ENCODE measurements around the gene KLHL42.

Gene KLHL42

GRCh38 chr12:27780612-27781408 is 777 bp downstream of the KLHL42 start:
- DNase-seq: peak; percentile 45

- DNase-seq: no peak
Observed at GRCh38 chr12:27781680-27782079, 1.6 kb downstream of the KLHL42 start.

GRCh38 chr12:27782481-27782880 is 2.4 kb downstream of the KLHL42 start:
- no peak for DNase-seq

DNA sequence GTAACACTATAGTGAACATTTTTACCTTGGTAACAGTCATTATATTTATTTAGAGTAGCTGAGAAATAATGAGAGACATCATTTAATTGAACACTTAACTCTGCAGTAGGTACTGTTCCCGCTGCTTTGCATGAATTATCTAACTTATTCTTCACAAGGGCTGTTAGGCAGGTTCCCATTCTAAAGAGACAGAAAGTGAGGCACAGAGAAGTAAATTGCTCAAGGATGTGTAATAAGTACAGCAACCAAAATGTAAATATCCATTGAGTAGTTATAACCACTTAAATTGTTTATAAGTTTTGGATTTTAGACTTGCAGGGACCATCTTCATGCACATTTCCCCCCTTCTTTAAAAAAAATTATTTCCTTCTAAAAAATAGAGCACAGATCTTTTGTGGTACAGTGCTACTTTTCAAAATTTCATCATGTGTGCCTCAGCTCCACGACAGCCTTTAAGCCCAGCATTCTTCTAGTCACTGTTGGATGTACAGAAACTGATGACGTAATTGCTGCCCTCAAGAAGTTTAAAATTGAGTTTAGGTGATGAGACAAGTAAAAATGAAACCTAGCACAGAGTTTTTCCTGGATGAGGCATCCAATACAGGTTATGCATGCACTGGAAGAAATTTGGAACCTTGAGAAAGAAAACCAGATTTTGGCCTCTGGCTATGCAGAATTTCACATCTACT is 6.0 kb downstream of the KLHL42 start:
- no peak for DNase-seq

DNA sequence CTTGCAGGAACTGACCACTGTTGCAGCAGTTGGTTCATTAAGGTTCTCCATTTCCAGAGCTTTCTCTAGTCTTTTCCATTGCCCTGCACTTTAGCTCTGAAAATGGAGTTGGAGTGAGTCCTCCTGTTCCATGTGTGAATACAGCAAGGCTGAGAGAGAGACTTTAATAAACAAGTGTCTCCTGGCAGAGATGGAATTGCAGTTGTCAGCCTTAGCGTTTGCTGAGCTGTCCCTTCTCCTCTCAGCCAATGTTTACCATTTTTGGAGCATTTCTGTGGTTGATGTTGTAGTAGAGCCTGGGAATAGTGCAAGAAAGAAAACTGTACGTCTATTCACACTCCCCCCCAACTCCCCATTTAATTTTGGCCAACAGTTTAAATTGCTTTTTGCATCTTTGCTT is 7.5 kb downstream of the KLHL42 start:
- no peak for DNase-seq

- no peak for DNase-seq
Observed at GRCh38 chr12:27790179-27790578, 10.1 kb downstream of the KLHL42 start.

DNA sequence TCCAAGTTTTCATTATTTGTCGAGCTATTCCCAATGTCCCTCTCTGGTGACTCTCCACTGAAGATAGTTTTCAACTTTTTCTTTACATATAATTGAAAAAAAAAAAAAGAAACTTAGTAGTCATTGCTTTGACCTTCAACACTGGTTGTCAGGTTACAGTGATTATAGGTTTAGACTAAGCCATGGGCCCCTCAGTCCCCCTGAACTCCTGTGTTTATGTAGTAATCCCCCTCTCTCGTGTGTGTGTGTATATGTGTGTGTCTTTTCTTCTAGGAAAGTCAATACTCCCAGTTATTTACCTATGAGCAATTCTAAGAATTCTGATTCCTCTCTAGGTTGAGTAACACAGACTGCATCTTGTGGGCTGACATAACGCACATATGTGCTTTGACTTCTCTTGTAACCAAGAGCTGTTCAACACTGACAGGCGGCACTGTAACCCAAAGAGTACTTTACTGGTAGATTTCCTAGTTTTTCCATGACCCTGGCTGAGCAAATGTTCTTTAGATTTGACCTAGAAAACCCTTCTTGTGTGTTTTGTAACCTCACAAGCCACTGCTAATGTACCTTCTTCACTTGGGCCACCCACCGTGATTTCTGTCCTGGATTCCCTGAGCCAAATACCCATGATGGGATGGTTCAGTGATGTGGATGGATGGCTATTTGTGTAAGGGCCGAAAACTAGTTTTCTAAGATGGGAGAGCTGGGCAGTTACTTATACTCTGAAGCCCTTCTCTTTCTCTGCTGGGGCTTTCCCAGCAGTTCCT is 15.0 kb downstream of the KLHL42 start:
- no peak for DNase-seq

DNA sequence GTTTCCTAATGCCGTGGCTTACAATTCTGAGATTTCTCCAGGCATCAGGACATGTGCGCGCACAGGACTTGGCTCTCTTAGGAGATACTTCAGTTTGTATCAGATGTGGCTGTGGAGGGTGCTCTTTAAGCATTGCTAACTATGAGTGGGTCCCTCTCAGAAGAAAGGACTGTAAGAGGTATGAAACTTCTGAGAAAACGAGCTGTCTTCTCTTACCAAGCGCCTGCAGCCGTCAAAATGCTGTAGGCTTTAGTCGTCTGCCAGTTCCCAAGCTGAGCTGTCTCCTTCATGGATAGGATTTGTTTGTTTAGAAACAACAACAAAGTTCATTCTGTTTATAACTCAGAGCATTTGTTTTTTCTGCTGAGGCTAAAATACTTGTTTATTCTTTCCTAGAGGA is 16.1 kb downstream of the KLHL42 start:
- DNase-seq: no peak

DNA sequence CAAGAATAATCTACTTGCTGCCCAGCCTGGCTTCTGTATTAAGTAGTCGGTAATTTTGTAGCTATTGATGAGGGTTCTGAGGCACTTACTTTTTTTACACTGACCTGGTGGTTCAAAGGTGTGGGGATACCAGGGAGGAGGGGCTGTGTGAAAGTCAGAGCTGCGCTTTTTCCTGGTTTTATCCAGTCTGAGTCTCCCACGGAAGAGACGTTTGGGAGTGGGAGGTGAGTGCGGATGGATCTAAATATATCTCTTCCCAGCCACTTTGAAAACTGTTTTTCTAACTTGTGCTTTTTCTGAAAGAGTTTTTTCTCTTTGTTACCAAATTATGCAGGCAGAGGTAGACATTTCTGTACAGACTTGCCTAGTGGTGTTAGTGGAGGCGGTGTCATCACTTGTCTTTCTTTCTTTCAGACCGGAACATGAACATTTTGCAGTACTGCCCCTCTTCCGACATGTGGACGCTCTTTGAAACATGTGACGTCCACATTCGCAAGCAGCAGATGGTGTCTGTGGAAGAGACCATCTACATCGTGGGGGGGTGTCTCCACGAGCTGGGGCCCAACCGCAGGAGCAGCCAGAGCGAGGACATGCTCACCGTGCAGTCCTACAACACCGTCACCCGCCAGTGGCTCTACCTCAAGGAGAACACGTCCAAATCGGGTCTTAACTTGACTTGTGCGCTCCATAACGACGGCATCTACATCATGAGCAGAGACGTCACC is 17.4 kb downstream of the KLHL42 start:
- no peak for DNase-seq

- DNase-seq: no peak
Observed at GRCh38 chr12:27800819-27801218, 20.8 kb downstream of the KLHL42 start.

DNA sequence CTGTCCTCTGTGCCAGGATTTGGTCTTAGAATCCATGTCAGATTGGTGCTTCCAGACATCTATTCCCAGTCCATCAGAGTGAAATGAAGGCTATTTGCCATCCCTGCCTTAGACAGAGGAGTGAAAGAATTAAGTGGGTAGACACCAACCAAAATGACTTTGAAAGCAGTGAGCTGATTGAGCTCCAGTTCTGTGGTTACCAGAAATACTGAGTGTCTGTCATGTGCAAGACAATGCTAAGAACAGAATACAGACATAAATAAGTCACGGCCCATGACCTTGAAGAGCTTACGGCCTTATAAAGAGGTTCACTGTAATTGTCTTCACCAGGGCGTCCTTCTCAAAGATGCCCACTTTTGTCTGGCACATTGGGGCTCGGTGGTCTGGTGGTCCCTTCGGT is 21.6 kb downstream of the KLHL42 start:
- DNase-seq: no peak

DNA sequence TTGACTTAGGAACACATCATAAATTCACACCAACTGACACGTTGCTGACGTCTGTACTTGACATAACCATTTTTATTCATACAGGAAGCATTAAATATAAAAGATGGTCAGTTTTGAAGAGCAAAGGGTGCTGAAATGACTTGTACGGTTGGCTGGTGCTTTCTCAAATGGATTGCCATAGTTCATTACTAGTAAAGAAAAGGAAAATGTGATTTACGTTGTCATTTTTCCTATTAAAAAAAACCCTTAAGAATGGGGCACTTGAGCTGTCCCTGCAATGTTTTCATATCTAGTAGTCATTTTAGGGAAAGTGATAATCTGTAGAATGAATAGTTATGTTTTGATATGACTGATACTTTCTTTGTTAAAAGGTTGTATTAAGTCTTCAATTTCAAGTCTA is 22.5 kb downstream of the KLHL42 start:
- no peak for DNase-seq

DNA sequence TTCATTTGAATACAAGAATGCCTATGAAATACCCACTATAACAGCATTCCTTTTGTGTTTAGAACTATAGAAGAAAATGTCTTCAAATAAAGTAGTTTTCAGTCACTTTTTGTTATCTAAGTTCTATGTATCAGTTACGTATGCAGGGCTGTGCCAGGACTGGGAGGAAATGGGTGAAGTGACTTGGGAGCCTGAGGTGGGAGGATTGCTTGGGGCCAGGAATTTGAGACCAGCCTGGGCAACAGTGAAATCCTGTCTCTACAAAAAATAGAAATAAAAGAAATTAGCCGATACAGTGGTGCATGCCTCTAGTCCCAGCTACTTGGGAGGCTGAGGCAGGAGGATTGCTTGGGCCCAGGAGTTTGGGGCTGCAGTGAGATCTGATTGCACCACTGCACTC is 22.9 kb downstream of the KLHL42 start:
- no peak for DNase-seq

- no peak for DNase-seq
Observed at GRCh38 chr12:27805238-27805637, 25.2 kb downstream of the KLHL42 start.

- DNase-seq: no peak
Observed at GRCh38 chr12:27806259-27806658, 26.2 kb downstream of the KLHL42 start.

DNA sequence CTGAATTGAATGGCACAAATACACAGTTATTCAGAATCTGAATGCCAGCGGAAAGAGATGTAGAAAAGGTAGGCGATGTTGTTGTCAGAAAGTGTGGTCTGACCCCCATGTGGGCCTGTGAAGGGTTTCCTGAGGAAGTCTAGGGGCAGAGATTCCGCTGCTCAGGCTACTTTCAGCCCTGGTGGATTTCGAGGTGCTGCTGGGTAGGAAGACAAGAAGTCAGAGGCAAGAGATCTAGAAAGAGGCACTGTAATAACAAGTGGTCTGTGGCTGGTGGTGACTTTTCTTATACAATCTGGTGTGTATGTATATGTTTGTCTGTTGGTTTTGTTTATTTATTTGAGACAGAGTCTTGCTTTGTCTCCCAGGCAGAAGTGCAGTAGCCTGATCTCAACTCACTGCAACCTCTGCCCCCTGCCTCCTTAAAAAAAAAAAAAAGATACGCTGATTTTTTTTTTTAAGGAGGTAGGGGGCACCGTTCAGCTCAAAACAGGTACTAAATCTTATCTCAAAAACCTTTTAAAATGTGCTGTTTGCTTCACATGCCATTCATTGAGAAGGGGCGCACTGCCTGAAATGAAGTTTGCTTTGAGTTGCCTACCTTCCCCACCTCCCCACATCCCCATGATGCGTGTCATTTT is 27.1 kb downstream of the KLHL42 start:
- DNase-seq: peak; percentile 38

DNA sequence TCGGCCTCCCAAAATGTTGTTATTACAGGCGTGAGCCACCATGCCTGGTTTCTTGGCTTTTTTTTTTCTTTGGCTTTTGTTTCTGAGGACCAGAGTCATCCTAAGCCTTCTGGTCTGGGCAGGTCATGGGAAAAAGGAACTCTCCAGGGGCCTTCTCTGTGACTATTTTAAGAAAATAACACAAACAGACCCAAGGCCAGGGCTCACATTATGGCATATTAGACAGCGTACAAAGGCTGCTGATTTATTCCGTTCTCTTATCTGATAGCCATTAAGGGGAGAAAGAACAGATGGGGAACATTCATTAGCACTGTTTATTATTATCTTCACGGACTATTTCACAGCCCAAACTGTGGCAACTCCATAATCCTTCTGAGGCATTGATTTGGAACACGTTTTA is 28.8 kb downstream of the KLHL42 start:
- no peak for DNase-seq

- DNase-seq: no peak
Observed at GRCh38 chr12:27810756-27811155, 30.7 kb downstream of the KLHL42 start.

DNA sequence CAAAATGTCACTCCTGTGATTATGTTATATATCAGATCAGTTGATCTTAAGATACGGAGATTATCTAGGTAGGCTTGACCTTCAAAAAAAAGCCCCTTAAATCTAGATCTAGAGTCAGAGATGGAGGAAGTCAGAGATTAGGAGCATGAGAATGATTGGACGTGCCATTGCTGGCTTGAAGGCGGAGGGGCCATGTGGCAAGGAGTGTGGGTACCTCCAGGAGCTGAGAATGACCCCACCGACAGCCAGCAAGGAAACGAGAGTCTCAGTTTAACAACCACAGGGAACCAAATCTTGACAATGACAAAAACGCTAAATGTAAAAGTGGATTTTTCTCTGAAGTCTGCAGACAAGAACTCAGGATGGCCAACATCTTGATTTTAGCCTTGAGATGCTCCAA is 32.5 kb downstream of the KLHL42 start:
- DNase-seq: no peak

GRCh38 chr12:27814411-27814810 is 34.4 kb downstream of the KLHL42 start:
- no peak for DNase-seq

DNA sequence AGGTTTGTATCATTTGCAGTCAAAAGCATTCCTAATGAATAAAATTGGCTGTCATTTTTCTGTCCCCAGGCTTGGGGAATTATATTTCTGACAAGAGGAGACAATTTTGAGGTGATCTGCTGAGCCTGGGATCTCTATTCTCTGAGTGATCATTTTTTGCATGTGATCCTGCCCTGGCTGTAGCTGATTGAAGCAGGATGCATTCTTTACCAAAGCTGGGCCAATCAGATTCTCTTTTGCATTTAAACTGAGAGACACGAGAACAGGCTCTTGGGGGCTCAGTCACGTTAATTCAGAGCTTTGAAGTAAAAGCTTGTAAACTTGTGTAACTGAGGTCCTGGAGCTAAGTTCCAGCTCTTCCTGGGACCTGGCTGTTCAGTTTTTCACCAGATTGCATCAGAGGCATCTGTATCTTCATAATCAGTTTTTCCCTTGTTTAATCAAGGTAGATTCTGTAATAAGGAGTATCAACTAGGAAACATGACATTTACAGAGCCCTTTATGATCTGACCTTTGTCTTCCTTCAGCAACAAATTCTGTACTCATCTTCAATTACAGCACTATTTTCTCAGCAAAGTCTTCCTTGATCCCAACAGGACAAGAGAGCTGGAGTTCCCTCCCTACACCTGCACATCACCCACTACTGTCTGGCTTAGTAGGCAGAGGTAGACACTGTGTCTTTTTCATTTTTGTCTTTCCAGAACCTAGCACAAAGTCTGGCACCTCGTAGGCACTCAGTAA is 35.0 kb downstream of the KLHL42 start:
- DNase-seq: no peak

DNA sequence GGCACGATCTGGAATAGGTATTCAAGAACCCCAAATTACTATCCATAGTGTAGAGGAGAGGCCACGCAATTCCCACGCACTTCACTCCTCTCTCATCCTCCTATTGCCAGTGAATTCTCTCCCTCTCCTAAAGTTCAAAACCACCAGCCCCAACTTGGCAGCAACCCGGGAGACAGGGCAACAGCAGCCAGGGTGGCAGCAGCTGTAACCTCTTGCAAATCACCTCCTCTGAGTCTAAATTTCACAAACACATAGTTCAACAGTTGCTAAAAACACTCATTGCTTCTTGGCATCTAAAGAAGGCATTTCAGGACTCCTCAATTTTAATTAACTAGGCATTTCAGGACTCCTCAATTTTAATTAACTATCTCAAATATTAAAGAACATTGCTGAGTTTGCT is 37.7 kb downstream of the KLHL42 start:
- no peak for DNase-seq

Measured in stimulated activated CD8-positive, alpha-beta memory T cell treated with anti-CD3 and anti-CD28 coated beads, Interleukin-4, amount 100 ng/mL, for 48 hours (primary cell).